GM18505 (cell line): ENCODE data around the gene SPINT4.
"Not testable (repeated sequence)": the region's sequence is repeated elsewhere in the genome, so short reads cannot be mapped to it uniquely, and the experiment has no call there.

Experiments used
- ATAC-seq: cut with Tn5 transposase; IDR thresholded peaks from one replicate; pipeline ENCODE4 v1.9.1; 2021; ENCODE audit not compliant: unreplicated experiment
- POLR2A ChIP-seq: IDR thresholded peaks from 4 replicates; pipeline ENCODE4 v1.6.1; 2011; ENCODE audit warnings: borderline replicate concordance; ENCODE audit not compliant: insufficient read depth, insufficient read length; ENCODE audit errors: extremely low read depth

Gene SPINT4

DNA sequence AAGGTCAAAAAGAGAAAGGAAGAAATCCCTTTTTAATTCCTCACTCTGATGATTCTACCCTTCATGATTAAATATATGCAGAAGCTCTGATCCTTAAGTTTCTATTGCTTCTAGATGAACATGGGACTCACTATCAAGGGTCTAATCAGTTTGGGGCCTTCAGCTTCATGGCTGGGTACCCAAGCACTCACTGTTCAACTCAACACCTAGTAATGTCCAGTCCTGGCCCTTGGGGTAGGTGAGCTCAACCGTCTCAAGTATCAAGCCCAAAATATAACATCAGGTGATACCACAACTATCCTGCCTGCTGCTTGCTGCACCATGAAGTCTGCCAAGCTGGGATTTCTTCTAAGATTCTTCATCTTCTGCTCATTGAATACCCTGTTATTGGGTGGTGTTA is at the start of gene SPINT4:
SPINT4 (plus strand) TSS at position 301 of the 400 bp plus-strand sequence; CDS start at position 322, 21 bp downstream.
- no peak for TF ChIP-seq POLR2A
- ATAC-seq = no peak

DNA sequence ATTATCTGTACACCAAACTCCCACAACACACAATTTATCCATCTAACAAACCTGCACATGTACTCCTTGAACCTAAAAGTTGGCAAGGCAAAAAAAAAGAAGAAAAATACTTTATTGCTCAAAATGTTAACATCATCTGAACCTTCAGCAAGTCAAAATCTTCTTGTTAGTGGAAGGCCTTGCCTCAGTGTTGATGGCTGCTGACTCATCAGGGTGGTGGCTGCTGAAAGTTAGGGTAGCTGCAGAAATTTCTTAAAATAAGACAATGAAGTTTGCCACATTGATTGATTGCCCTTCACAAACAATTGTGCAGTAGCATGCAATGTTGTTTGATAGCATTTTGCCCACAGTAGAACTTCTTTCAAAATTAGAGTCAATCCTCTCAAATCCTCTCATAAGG is 49.4 kb upstream of the SPINT4 start:
- no peak for TF ChIP-seq POLR2A
- ATAC-seq = no peak

DNA sequence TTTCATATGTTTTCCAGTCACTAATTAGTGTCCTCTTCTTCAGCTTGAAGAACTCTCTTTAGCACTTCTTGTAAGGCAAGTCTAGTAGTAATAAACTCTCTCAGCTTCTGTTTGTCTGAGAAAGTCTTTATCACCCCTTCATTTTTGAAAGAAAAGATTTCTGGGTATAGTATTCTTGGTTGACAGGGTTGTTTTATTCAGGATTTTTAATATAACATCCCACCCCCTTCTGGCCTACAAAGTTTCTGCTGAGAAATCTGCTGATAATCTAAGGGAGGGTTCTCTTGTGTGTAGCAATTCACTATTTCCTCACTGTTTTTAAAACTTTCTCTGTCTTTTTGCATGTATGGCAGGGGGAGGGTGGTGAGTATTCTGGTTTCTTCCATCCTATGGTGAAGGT is 42.5 kb upstream of the SPINT4 start:
- no peak for TF ChIP-seq POLR2A
- ATAC-seq = no peak

DNA sequence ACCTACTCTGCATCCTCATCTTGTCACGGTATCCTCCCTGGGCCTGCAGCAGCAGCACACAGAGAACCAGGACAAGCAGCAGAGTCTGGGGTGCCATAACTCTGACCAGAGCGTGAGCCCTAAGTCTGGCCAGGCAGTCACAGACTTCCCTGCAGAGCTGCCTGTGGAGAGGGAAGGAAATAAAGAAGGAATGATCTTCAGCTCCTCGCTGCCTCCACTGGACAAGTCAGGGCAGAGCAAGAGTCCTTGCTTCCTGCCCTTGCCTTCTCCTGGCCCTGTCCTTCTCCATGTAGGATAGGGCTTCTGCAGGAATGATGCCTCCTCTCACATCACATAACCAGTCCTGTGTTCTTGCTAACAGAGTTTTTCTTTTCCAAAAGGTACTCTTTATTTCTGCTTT is 36.3 kb upstream of the SPINT4 start:
- TF ChIP-seq POLR2A = no peak
- no peak for ATAC-seq

DNA sequence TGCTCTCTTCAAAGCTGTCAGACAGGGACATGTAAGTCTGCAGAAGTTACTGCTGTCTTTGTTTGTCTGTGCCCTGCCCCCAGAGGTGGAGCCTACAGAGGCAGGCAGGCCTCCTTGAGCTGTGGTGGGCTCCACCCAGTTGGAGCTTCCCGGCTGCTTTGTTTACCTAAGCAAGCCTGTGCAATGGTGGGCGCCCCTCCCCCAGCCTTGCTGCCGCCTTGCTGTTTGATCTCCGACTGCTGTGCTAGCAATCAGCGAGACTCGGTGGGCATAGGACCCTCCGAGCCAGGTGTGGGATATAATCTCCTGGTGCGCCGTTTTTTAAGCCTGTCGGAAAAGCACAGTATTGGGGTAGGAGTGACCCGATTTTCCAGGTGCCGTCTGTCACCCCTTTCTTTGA is 28.8 kb upstream of the SPINT4 start:
- ATAC-seq = not testable (repeated sequence)

DNA sequence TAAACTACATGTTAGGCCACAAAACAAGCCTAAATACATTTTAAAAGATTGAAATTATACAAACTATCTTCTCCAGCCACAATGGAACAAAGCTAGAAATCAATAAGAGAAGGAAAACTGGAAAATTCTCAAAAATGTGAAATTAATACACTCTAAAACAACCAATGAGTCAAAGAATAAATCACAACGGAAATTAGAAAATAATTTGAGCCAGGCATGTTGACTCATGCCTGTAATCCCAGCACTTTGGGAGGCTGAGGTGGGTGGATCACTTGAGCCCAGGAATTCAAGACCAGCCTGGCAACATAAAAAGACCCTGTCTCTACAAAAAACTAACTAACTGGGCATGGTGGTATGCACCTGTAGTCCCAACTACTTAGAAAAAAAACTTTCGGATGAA is 26.7 kb upstream of the SPINT4 start:
- no peak for ATAC-seq
- no peak for TF ChIP-seq POLR2A

DNA sequence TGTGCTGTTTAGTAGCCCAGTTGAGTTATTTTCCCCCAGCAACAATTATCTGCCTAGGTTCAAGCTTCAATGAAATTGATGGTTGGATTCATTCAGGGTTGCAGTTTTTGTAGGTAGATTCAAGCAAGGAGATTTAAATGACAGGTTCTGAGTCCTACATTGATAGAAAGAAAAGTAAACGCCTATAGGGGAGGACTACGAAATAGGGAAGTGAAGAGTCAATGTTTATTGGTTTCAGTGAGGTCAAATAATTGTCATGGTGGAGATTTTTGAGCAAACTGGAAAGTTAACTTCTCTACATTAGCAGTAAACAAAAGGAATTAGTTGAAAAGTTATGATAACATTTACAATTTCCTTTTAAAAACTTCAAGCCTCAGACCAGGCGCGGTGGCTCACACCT is 21.0 kb upstream of the SPINT4 start:
- no peak for TF ChIP-seq POLR2A
- ATAC-seq = no peak

DNA sequence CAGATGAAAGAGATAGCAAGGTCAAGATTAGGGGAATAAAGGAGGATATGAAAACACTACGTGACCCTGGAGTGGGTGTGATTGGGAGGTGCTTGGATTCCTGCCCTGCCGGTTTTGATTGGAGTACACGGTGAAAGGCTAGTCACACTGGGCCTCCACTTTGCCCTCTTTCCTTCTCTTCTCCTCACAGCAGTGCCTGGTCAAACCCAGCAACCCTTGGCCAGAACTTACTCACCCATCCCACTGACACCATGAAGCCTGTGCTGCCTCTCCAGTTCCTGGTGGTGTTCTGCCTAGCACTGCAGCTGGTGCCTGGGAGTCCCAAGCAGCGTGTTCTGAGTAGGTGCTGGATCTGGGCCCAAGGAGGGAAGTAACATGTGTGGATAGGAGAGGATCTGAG is 20.3 kb upstream of the SPINT4 start, which contains the start of gene WFDC13:
WFDC13 (plus strand) TSS at position 166 of the 400 bp plus-strand sequence; CDS start at position 252, 86 bp downstream.
- no peak for ATAC-seq
- no peak for TF ChIP-seq POLR2A

DNA sequence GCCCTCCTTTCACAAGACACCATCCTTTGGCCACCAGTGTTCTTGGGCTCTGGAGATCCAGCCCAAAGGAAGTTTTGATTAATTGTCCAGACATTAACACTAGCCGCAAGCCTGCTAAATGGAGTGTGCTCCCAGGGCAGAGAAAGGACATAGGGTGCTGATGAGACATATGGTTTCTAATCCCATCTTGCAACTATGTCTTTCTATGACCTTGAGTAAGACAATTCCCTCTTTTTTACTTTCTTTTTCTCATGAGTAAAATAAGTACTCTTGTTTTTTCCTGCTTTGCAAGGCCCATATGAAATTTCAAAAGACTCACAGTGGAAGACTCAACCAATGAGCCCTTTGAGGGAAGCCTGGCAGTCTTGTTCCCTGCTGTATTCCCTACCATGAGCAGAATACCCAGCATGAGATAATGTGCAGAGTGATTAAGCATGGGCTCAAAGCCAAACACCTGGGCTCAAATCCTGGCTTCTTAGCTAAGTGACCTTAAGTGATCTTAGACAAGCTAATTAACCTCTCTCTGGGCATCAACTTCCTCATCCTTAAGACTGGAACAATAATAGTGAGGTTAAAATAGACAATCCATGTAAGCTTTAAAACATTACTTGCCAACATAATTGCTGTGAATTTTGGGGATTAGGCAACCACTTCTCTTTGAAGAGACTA is 17.0 kb upstream of the SPINT4 start, which contains the start of gene WFDC10B:
WFDC10B (minus strand) TSS at position 51 of the 669 bp plus-strand sequence. CDS start 19,027 bp downstream, outside the sequence.
- ATAC-seq = no peak
- TF ChIP-seq POLR2A = no peak

DNA sequence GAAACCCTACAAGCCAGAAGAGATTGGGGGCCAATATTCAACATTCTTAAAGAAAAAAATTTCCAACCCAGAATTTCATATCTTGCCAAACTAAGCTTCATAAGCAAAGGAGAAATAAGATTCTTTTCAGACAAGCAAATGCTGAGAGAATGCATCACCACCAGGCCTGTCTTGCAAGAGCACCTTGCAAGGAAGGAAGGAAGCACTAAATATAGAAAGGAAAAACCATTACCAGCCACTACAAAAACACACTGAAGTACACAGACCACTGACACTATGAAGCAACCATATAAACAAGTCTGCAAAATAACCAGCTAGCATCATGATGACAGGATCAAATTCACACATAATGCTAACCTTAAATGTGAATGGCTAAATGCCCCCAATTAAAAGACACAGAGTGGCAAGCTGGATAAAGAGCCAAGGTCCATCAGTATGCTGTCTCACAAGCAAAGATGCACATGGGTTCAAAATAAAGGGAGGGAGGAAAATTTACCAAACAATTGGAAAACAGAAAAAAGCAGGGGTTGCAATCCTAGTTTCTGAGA is 5.9 kb upstream of the SPINT4 start:
- ATAC-seq = not testable (repeated sequence)

DNA sequence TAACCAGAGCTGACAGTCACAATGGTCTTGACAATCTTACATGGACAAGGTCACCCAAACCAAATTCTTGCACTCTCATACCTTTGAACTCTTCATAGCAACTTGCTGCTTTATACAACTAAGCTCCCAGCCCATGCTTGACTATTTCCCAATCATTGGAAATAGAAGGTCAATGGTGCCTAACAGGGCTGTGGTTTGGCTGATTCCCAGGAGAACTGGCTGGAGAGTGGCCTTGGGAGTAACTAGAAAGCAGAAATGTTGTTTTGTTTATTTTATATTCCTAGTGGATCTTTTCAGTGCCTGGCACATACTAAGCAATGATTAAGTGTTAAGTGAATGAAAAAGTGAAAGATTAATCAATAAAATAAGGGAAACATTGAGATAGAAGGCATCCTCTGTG is 3.0 kb downstream of the SPINT4 start:
- ATAC-seq = no peak

DNA sequence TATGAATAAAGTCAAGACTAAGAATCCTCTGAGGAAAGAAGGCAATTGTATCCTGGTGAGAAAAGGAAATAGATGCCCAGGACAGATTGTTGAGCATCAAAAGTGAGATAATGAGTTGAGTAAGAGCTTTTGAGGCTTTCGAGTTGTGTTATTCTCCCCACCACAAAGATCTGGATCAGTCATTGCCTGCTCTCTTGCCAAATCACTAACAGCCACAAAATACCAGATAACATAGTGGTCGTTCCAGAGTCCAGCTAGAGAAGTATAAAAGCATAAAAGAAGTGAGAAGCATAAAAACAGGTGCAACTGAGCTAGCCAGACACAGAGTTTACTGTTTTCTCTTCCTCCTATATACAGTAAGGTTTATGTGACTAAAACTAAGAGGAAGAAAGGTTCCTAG is 4.9 kb downstream of the SPINT4 start:
- no peak for TF ChIP-seq POLR2A
- ATAC-seq = no peak

More for the DNA sequence above, 3.0 kb downstream of the SPINT4 start:
- no peak for TF ChIP-seq POLR2A

DNA sequence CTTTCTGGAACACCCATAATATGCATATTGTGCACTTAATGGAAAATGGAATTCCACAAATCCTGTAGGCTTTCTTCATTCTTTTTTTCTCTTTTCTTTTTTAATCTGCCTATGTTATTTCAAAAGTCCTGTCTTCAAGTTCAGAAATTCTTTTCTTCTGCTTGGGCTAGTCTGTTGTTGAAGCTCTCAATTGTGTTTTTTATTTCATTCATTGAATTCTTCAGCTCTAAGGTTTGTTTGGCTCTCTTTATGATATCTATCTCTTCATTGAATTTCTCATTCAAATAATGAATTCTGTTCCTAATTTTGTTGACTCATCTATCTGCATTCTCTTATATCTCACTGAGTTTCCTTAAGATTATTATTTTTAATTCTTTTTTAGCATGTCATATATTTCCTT is 10.1 kb downstream of the SPINT4 start:
- ATAC-seq = no peak
- TF ChIP-seq POLR2A = no peak

DNA sequence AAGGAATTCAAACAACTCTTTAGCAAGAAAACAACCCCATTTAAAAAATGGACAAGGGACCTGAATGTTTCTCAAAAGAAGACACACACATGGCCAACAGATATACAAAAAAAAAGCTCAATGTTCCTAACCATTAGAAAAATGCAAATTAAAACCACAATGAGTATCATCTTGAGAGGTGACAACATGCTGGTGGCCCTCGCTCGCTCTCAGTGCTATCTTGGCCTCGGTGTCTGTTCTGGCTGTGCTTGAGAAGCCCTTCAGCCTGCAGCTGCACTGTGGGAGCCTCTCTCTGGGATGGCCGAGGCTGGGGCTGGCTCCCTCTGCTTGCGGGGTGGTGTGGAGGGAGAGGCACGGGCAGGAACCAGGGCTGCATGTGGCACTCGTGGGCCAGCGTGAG is 13.4 kb downstream of the SPINT4 start:
- TF ChIP-seq POLR2A = no peak
- ATAC-seq = no peak
